ENCODE results near the gene LRP1. TPM values are rescaled to one million over a fixed set of nuclear protein-coding genes. Genes with fewer than 3 reads are reported as not detected.

Gene LRP1
- total RNA-seq, 1 donor from 2014 or later: 62.7 TPM

GRCh38 chr12:57154804-57155434, 26.6 kb downstream of the LRP1 start:
- peaks cover 10% of the 10 kb centered on the region for H3K36me3 Mint-ChIP-seq (ENCODE audit: low read depth)
- H3K9me3 Mint-ChIP-seq: no peaks in the 10 kb centered on the region
- TF ChIP-seq CTCF (conservative IDR thresholded peaks at IDR 0.05): no peak
- DNase-seq (ENCODE audit: low read depth, low spot score): no peak
- no peak overlapping the region for H3K4me3 Mint-ChIP-seq
- H3K4me1 Mint-ChIP-seq: no peaks in the 10 kb centered on the region
- no peak overlapping the region for H3K27ac Mint-ChIP-seq (ENCODE audit: unreplicated experiment)
- H3K27me3 Mint-ChIP-seq (ENCODE audit: low read depth): no peaks in the 10 kb centered on the region

GRCh38 chr12:57156701-57157403, 28.6 kb downstream of the LRP1 start:
- Mint-ChIP-seq H3K36me3 (ENCODE audit: low read depth) (peaks cover 17% of the 10 kb centered on the region), H3K27me3 (ENCODE audit: low read depth) (no peaks in the 10 kb centered on the region), H3K4me1 (no peaks in the 10 kb centered on the region), H3K27ac (ENCODE audit: unreplicated experiment) (no peak overlapping the region), H3K4me3 (no peak overlapping the region), H3K9me3 (no peaks in the 10 kb centered on the region)
- DNase-seq (ENCODE audit: low read depth, low spot score): no peak
- TF ChIP-seq CTCF (conservative IDR thresholded peaks at IDR 0.05): no peak

- H3K27me3 Mint-ChIP-seq (ENCODE audit: low read depth): no peaks in the 10 kb centered on the region
- peaks cover 24% of the 10 kb centered on the region for H3K36me3 Mint-ChIP-seq (ENCODE audit: low read depth)
- H3K4me3 Mint-ChIP-seq: no peak overlapping the region
- H3K4me1 Mint-ChIP-seq: no peaks in the 10 kb centered on the region
- no peak for TF ChIP-seq CTCF (conservative IDR thresholded peaks at IDR 0.05)
- DNase-seq (ENCODE audit: low read depth, low spot score): no peak
- no peaks in the 10 kb centered on the region for H3K9me3 Mint-ChIP-seq
- no peak overlapping the region for H3K27ac Mint-ChIP-seq (ENCODE audit: unreplicated experiment)
These were observed 29.4 kb downstream of the LRP1 start for GRCh38 chr12:57157588-57158173.

GRCh38 chr12:57158186-57158585, 29.9 kb downstream of the LRP1 start:
- DNase-seq (ENCODE audit: low read depth, low spot score): no peak
- Mint-ChIP-seq H3K4me3 (no peak overlapping the region), H3K27me3 (ENCODE audit: low read depth) (no peaks in the 10 kb centered on the region), H3K9me3 (no peaks in the 10 kb centered on the region), H3K36me3 (ENCODE audit: low read depth) (peaks cover 24% of the 10 kb centered on the region), H3K27ac (ENCODE audit: unreplicated experiment) (no peak overlapping the region), H3K4me1 (no peaks in the 10 kb centered on the region)
- no peak for TF ChIP-seq CTCF (conservative IDR thresholded peaks at IDR 0.05)

- no peak for TF ChIP-seq CTCF (conservative IDR thresholded peaks at IDR 0.05)
- Mint-ChIP-seq H3K27me3 (ENCODE audit: low read depth) (no peaks in the 10 kb centered on the region), H3K36me3 (ENCODE audit: low read depth) (peaks cover 24% of the 10 kb centered on the region), H3K27ac (ENCODE audit: unreplicated experiment) (no peak overlapping the region), H3K9me3 (no peaks in the 10 kb centered on the region), H3K4me1 (no peaks in the 10 kb centered on the region), H3K4me3 (no peak overlapping the region)
- DNase-seq (ENCODE audit: low read depth, low spot score): no peak
These were observed 30.4 kb downstream of the LRP1 start for GRCh38 chr12:57158665-57159064.

Measured in neural crest cell (in vitro differentiated cells).